ENCODE data around the gene SOS2. TPM values are rescaled to one million over a fixed set of nuclear protein-coding genes. Genes with fewer than 3 reads are reported as not detected.

SOS2 gene
- total RNA-seq, 1 experiment from 2014 or later, result 14.9 TPM

DNA sequence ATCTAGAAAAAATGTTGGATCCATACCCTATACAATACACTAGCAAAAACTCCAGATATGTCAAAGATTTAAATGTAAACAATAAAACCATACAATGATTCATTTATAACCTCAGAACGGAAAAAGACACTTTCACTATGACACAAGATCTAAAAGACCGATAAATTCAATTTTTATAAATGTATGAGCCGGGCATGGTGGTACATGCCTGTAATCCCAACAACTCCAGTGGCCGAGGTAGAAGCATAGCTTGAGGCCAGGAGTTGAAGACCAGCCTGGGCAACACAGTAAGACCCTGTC is 2.5 kb upstream of the SOS2 start:
- DNase-seq, result no peak
- Histone ChIP-seq H3K4me1 (replicated peaks; ENCODE audit: insufficient read depth) (peaks cover 20% of the 10 kb centered on the region), H3K27ac (no peak overlapping the region), H3F3A (ENCODE audit: insufficient read depth, low read depth) (0 out of 2 replicates have a peak, but pooled peaks cover 18% of the 10 kb centered on the region), H3K79me2 (ENCODE audit: low read depth) (peaks cover 16% of the 10 kb centered on the region), H2AFZ (no peak overlapping the region), H4K20me1 (ENCODE audit: insufficient read depth) (no peaks in the 10 kb centered on the region), H3K9me3 (ENCODE audit: insufficient read depth, low read depth) (no peaks in the 10 kb centered on the region), H3K4me3 (no peak overlapping the region), H3K27me3 (ENCODE audit: insufficient read depth, low read depth) (no peaks in the 10 kb centered on the region), H3K9me2 (ENCODE audit: insufficient read depth) (no peaks in the 10 kb centered on the region), H3K4me2 (no peak overlapping the region), H3K36me3 (ENCODE audit: low read depth) (no peaks in the 10 kb centered on the region)
- intact Hi-C loops (cut with micrococcal nuclease; ENCODE audit: unreplicated experiment), result loop anchor here (5.0 kb wide), 1 partner anchor 117 kb away; the partner anchor contains the start of gene VCPKMT
- TF ChIP-seq, protein P1, sequence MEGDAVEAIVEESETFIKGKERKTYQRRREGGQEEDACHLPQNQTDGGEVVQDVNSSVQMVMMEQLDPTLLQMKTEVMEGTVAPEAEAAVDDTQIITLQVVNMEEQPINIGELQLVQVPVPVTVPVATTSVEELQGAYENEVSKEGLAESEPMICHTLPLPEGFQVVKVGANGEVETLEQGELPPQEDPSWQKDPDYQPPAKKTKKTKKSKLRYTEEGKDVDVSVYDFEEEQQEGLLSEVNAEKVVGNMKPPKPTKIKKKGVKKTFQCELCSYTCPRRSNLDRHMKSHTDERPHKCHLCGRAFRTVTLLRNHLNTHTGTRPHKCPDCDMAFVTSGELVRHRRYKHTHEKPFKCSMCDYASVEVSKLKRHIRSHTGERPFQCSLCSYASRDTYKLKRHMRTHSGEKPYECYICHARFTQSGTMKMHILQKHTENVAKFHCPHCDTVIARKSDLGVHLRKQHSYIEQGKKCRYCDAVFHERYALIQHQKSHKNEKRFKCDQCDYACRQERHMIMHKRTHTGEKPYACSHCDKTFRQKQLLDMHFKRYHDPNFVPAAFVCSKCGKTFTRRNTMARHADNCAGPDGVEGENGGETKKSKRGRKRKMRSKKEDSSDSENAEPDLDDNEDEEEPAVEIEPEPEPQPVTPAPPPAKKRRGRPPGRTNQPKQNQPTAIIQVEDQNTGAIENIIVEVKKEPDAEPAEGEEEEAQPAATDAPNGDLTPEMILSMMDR (conservative IDR thresholded peaks at IDR 0.05), result no peak
- no peak for TF ChIP-seq EZH2 (IDR thresholded peaks at IDR 0.05; ENCODE audit: low read depth)
- no TSS peak for BruUV-seq (replicated peaks)
- ChIA-PET CTCF (no interaction called here), POLR2A (ENCODE audit: unreplicated experiment) (interaction anchor here (0.7 kb wide), 1 partner anchor 220 kb away, joined by 21 read pairs; no protein-coding TSS in a partner anchor)

DNA sequence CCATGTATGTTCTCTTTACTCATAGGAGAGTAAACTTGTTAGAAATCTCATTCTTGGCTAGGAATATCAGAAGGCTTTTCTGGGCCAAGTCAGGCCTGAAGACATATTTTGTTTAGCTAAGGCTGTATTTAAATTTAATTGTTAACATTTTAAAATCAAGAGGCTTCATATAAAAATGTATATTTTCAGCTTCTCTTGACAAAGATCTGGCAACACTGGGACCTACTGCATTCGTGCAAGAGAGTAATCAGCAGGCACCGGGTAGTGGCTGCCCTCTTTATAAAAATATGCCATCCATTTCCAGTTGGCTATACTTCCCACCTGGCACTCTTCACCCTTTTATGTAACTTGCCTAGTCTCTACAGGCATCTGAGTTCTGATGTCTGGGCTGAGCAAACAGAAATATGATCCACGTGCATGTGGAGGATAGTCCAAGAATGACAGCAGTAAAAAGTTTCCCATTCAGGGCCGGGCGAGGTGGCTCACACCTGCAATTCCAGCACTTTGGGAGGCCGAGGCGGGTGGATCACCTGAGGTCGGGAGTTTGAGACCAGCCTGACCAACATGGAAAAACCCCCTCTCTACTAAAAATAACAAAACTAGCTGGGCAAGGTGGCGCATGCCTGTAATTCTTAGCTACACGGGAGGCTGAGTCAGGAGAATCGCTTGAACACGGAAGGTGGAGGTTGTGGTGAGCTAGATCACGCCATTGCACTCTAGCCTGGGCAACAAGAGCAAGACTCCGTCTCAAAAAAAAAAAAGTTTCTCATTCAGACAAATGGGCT is 2.0 kb upstream of the SOS2 start:
- no peaks in the 10 kb centered on the region for H3K9me3 ChIP-seq (ENCODE audit: insufficient read depth, low read depth)
- no peak overlapping the region for H2AFZ ChIP-seq
- no peak overlapping the region for H3K4me2 ChIP-seq
- BruUV-seq (replicated peaks), result no TSS peak
- no peak overlapping the region for H3K27ac ChIP-seq
- POLR2A ChIA-PET (ENCODE audit: unreplicated experiment), result interaction anchor here (0.7 kb wide), 1 partner anchor 220 kb away, joined by 21 read pairs; no protein-coding TSS in a partner anchor
- no peaks in the 10 kb centered on the region for H3K27me3 ChIP-seq (ENCODE audit: insufficient read depth, low read depth)
- intact Hi-C loops (cut with micrococcal nuclease; ENCODE audit: unreplicated experiment), result loop anchor here (5.0 kb wide), 1 partner anchor 116 kb away; the partner anchor contains the start of gene VCPKMT
- peaks cover 21% of the 10 kb centered on the region for H3K79me2 ChIP-seq (ENCODE audit: low read depth)
- 0 out of 2 replicates have a peak, but pooled peaks cover 18% of the 10 kb centered on the region for H3F3A ChIP-seq (ENCODE audit: insufficient read depth, low read depth)
- TF ChIP-seq, protein P1 (conservative IDR thresholded peaks at IDR 0.05), result no peak
- no peak for TF ChIP-seq EZH2 (IDR thresholded peaks at IDR 0.05; ENCODE audit: low read depth)
- peaks cover 22% of the 10 kb centered on the region for H3K4me1 ChIP-seq (replicated peaks; ENCODE audit: insufficient read depth)
- CTCF ChIA-PET, result no interaction called here
- DNase-seq, result no peak
- no peaks in the 10 kb centered on the region for H4K20me1 ChIP-seq (ENCODE audit: insufficient read depth)
- H3K9me2 ChIP-seq (ENCODE audit: insufficient read depth), result no peaks in the 10 kb centered on the region
- no peak overlapping the region for H3K4me3 ChIP-seq
- no peaks in the 10 kb centered on the region for H3K36me3 ChIP-seq (ENCODE audit: low read depth)

DNA sequence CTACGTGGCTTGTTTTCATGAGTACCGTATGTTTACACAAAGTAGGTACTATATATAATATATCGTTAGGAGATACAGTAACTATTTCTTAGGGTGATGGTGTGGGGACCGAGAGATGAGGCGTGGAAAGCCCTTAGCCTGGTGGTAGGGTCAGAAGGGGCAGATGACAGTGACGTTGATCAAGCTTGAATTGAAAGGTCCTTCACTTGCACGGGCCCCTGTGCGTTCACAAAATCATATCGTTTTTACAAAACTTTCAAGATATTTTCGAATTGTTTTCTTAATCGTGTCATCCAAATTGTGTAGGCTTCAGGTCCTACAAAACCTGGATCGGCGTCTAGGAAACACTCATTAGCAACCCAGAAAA is 881 bp upstream of the SOS2 start:
- CTCF ChIA-PET, result no interaction called here
- Histone ChIP-seq H3K36me3 (ENCODE audit: low read depth) (no peaks in the 10 kb centered on the region), H3K4me2 (peak overlapping the region; percentile 90), H3K4me3 (peak overlapping the region; percentile 83), H3K9me3 (ENCODE audit: insufficient read depth, low read depth) (no peaks in the 10 kb centered on the region), H2AFZ (peak overlapping the region; percentile 98), H4K20me1 (ENCODE audit: insufficient read depth) (no peaks in the 10 kb centered on the region), H3K4me1 (replicated peaks; ENCODE audit: insufficient read depth) (peaks cover 22% of the 10 kb centered on the region), H3F3A (ENCODE audit: insufficient read depth, low read depth) (0 out of 2 replicates have a peak, but pooled peaks cover 18% of the 10 kb centered on the region), H3K27me3 (ENCODE audit: insufficient read depth, low read depth) (no peaks in the 10 kb centered on the region), H3K79me2 (ENCODE audit: low read depth) (peaks cover 32% of the 10 kb centered on the region), H3K9me2 (ENCODE audit: insufficient read depth) (no peaks in the 10 kb centered on the region), H3K27ac (no peak overlapping the region)
- POLR2A ChIA-PET (ENCODE audit: unreplicated experiment), result interaction anchor here (0.6 kb wide), 1 partner anchor 15 kb away, joined by 4 read pairs; no protein-coding TSS in a partner anchor
- intact Hi-C loops (cut with micrococcal nuclease; ENCODE audit: unreplicated experiment), result loop anchor here (5.0 kb wide), 1 partner anchor 115 kb away; the partner anchor contains the start of gene VCPKMT
- no peak for DNase-seq
- BruUV-seq (replicated peaks), result no TSS peak
- TF ChIP-seq, protein P1 (conservative IDR thresholded peaks at IDR 0.05), result no peak
- no peak for TF ChIP-seq EZH2 (IDR thresholded peaks at IDR 0.05; ENCODE audit: low read depth)

Measured in PC-9 (cell line).